H9 (cell line): Measurements from ENCODE around the gene APCDD1L. TPM values are rescaled to one million over a fixed set of nuclear protein-coding genes. Genes with fewer than 3 reads are reported as not detected.

ENCODE experiments used
- DNase-seq: peaks from one replicate; pipeline ENCODE4 v3.0.0-alpha.2; 2017
- H2AFZ ChIP-seq: one replicate; pipeline ENCODE4 v1.6.1; 2013; ENCODE audit warnings: mild to moderate bottlenecking, low read length, control low read depth, moderate library complexity
- H2AK5ac ChIP-seq: 2 replicates; pipeline ENCODE4 v1.6.1; 2013; ENCODE audit warnings: low read length, control low read depth, mixed read lengths; ENCODE audit not compliant: insufficient read length
- H2BK120ac ChIP-seq: one replicate; pipeline ENCODE4 v1.6.1; 2013; ENCODE audit warnings: low read depth, mild to moderate bottlenecking, low read length, control low read depth, inconsistent platforms; ENCODE audit not compliant: poor library complexity, severe bottlenecking
- H2BK12ac ChIP-seq: 2 replicates; pipeline ENCODE4 v1.6.1; 2013; ENCODE audit warnings: low read length, control low read depth, mixed read lengths, low read depth; ENCODE audit not compliant: insufficient read length
- H2BK15ac ChIP-seq: 2 replicates; pipeline ENCODE4 v1.6.1; 2013; ENCODE audit warnings: low read depth, low read length, control low read depth
- H2BK20ac ChIP-seq: one replicate; pipeline ENCODE4 v1.6.1; 2013; ENCODE audit warnings: low read depth, mild to moderate bottlenecking, low read length, control low read depth, inconsistent platforms; ENCODE audit not compliant: poor library complexity, severe bottlenecking
- H2BK5ac ChIP-seq: 2 replicates; pipeline ENCODE4 v1.6.1; 2013; ENCODE audit warnings: low read length, control low read depth, mixed read lengths; ENCODE audit not compliant: insufficient read length
- H3K14ac ChIP-seq: 2 replicates; pipeline ENCODE4 v1.6.1; 2013; ENCODE audit warnings: low read length, control low read depth; ENCODE audit not compliant: insufficient read depth
- H3K18ac ChIP-seq: 2 replicates; pipeline ENCODE4 v1.6.1; 2013; ENCODE audit warnings: low read depth, mild to moderate bottlenecking, mixed read lengths, low read length, control low read depth; ENCODE audit not compliant: insufficient read length
- H3K23ac ChIP-seq: 2 replicates; pipeline ENCODE4 v1.6.1; 2013; ENCODE audit warnings: low read length, control low read depth, mixed read lengths, low read depth; ENCODE audit not compliant: insufficient read length
- H3K23me2 ChIP-seq: 2 replicates; pipeline ENCODE4 v1.6.1; 2013; ENCODE audit warnings: low read depth, mild to moderate bottlenecking, mixed read lengths, low read length, control low read depth; ENCODE audit not compliant: insufficient read length, poor library complexity, severe bottlenecking
- H3K27ac ChIP-seq: 2 replicates; pipeline ENCODE4 v1.5.1; 2013; ENCODE audit warnings: low read length, control low read depth, mixed read lengths, low read depth; ENCODE audit not compliant: insufficient read length
- H3K27me3 ChIP-seq: 2 replicates; pipeline ENCODE4 v1.6.1; 2013; ENCODE audit warnings: low read length, control low read depth, inconsistent platforms; ENCODE audit not compliant: insufficient read depth
- H3K4ac ChIP-seq: 2 replicates; pipeline ENCODE4 v1.6.1; 2013; ENCODE audit warnings: low read depth, mild to moderate bottlenecking, control low read depth, inconsistent platforms, low read length, moderate library complexity
- H3K4me1 ChIP-seq: 2 replicates; pipeline ENCODE4 v1.6.1; 2013; ENCODE audit warnings: low read length, control low read depth, inconsistent platforms; ENCODE audit not compliant: insufficient read depth
- H3K4me2 ChIP-seq: 2 replicates; pipeline ENCODE4 v1.6.1; 2013; ENCODE audit warnings: low read length, control low read depth, mixed read lengths; ENCODE audit not compliant: insufficient read length, insufficient read depth
- H3K56ac ChIP-seq: 2 replicates; pipeline ENCODE4 v1.6.1; 2013; ENCODE audit warnings: low read depth, mild to moderate bottlenecking, mixed read lengths, low read length, control low read depth; ENCODE audit not compliant: insufficient read length
- H3K79me1 ChIP-seq: 2 replicates; pipeline ENCODE4 v1.6.1; 2013; ENCODE audit warnings: low read depth, mild to moderate bottlenecking, moderate library complexity, low read length, control low read depth, inconsistent platforms; ENCODE audit not compliant: insufficient read depth, poor library complexity, severe bottlenecking
- H3K79me2 ChIP-seq: 2 replicates; pipeline ENCODE4 v1.6.1; 2013; ENCODE audit warnings: low read length, control low read depth, inconsistent platforms; ENCODE audit not compliant: insufficient read depth
- H3K9ac ChIP-seq: 2 replicates; pipeline ENCODE4 v1.6.1; 2013; ENCODE audit warnings: low read length, control low read depth, mixed read lengths; ENCODE audit not compliant: insufficient read length; ENCODE audit errors: extremely low read depth
- H3K9me3 ChIP-seq: one replicate; pipeline ENCODE4 v1.6.1; 2013; ENCODE audit warnings: low read depth, low read length, inconsistent platforms; ENCODE audit not compliant: control insufficient read depth
- H3T11ph ChIP-seq: one replicate; pipeline ENCODE4 v1.6.1; 2013; ENCODE audit warnings: mild to moderate bottlenecking, low read length, control low read depth, inconsistent platforms
- H4K20me1 ChIP-seq: one replicate; pipeline ENCODE4 v1.6.1; 2013; ENCODE audit not compliant: control insufficient read depth, insufficient read length, insufficient read depth
- H4K5ac ChIP-seq: 2 replicates; pipeline ENCODE4 v1.6.1; 2013; ENCODE audit warnings: low read depth, mild to moderate bottlenecking, mixed read lengths, low read length, control low read depth; ENCODE audit not compliant: insufficient read length
- H4K8ac ChIP-seq: replicated peaks from 2 replicates; pipeline ENCODE4 v1.6.1; 2013; ENCODE audit warnings: low read length, control low read depth, mixed read lengths, low read depth; ENCODE audit not compliant: insufficient read length
- H4K91ac ChIP-seq: 2 replicates; pipeline ENCODE4 v1.6.1; 2013; ENCODE audit warnings: low read depth, mild to moderate bottlenecking, moderate library complexity, mixed read lengths, low read length, control low read depth; ENCODE audit not compliant: insufficient read length
- H3K27ac Mint-ChIP-seq, 3 experiments: 2 replicates in 2 of 3; 3 replicates in 1 of 3; pipeline ENCODE4 v1.8.0; 2020 to 2021; ENCODE audit warnings: mixed read lengths in 3 of 3, mild to moderate bottlenecking in 1 of 3, moderate library complexity in 1 of 3
- H3K27me3 Mint-ChIP-seq: 2 replicates; pipeline ENCODE4 v1.8.0; 2021; ENCODE audit warnings: low read depth, mild to moderate bottlenecking, moderate library complexity, mixed read lengths
- H3K36me3 Mint-ChIP-seq, 3 experiments: 2 replicates in 2 of 3; 3 replicates in 1 of 3; pipeline ENCODE4 v1.8.0; 2020 to 2021; ENCODE audit warnings: low read depth in 3 of 3, mixed read lengths in 3 of 3; ENCODE audit not compliant: insufficient read depth in 1 of 3
- H3K4me1 Mint-ChIP-seq, 2 experiments: 2 replicates each; pipeline ENCODE4 v1.8.0; 2020; ENCODE audit warnings: mixed read lengths in 2 of 2
- H3K4me3 Mint-ChIP-seq, 2 experiments: 2 replicates in 1 of 2; 3 replicates in 1 of 2; pipeline ENCODE4 v1.8.0; 2020 to 2021; ENCODE audit warnings: mild to moderate bottlenecking in 2 of 2, mixed read lengths in 2 of 2, moderate library complexity in 1 of 2
- H3K9me3 Mint-ChIP-seq, 2 experiments: 2 replicates in 1 of 2; 3 replicates in 1 of 2; pipeline ENCODE4 v1.8.0; 2020; ENCODE audit warnings: mild to moderate bottlenecking in 2 of 2, mixed read lengths in 2 of 2, moderate library complexity in 1 of 2
- WGBS: extraction: QIAGEN DNeasy Blood & Tissue Kit; methylation state at CpG from one replicate; pipeline ENCODE4 v1.1.7; 2013; ENCODE audit warnings: missing lambda C conversion rate, low lambda C conversion rate, mixed read lengths; ENCODE audit not compliant: insufficient read length; ENCODE audit errors: extremely low coverage; 5-methylcytosine and 5-hydroxymethylcytosine counted together
- total RNA-seq: library from RNA; stranded (reverse); gene quantifications from 2 replicates; pipeline ENCODE4 v1.2.1, GENCODE V29; 2021
- TF ChIP-seq, protein P1 (sequence below): fragments of 200-600 bp; sonication (generic); conservative IDR thresholded peaks from 3 replicates; pipeline ENCODE4 v1.8.0; 2021; ENCODE audit warnings: antibody characterized with exemption, mild to moderate bottlenecking

APCDD1L gene
- total RNA-seq, 1 experiment from 2014 or later: 0.68 TPM

DNA sequence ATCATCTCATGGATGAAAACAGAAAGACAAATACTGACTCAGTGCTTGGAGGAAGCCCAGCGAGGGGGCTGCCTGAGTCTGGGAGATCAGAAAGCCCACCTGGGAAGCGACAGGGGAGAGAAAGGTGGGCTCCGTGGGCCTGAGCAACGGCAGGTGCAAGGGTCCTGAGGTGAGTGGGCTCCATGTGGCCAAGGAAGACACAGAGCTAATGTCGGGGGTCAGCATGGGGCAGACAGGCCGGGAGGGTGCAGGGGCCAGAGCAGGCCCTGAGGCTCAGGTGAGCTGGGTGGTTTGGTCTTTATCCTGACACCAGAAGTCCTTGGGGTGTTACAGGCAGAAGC is 18.8 kb downstream of the APCDD1L start:
- no peak overlapping the region for H3K56ac ChIP-seq
- H3K9ac ChIP-seq: no peak overlapping the region
- H3K79me2 ChIP-seq: no peaks in the 10 kb centered on the region
- Mint-ChIP-seq H3K27me3 (peaks cover 2% of the 10 kb centered on the region), H3K27ac (no peak overlapping the region), H3K4me3 (no peak overlapping the region), H3K4me1 (peaks cover 0 to 2% of the 10 kb centered on the region in 2 experiments; a peak in 1 of 4 replicates), H3K36me3 (peaks cover 0 to 5% (median under 1%) of the 10 kb centered on the region in 3 experiments; a peak in 2 of 7 replicates), H3K9me3 (peaks cover under 1 to 4% of the 10 kb centered on the region in 2 experiments; a peak in 3 of 5 replicates)
- H3K4ac ChIP-seq: no peak overlapping the region
- no peak overlapping the region for H4K91ac ChIP-seq
- H4K20me1 ChIP-seq: no peaks in the 10 kb centered on the region
- H2BK120ac ChIP-seq: no peak overlapping the region
- H2BK12ac ChIP-seq: no peak overlapping the region
- no peak overlapping the region for H2AK5ac ChIP-seq
- H3K4me1 ChIP-seq: no peaks in the 10 kb centered on the region
- no CpG with 5 or more reads among the region's 6 CpGs for WGBS
- H3K27me3 ChIP-seq: no peaks in the 10 kb centered on the region
- TF ChIP-seq, protein P1, sequence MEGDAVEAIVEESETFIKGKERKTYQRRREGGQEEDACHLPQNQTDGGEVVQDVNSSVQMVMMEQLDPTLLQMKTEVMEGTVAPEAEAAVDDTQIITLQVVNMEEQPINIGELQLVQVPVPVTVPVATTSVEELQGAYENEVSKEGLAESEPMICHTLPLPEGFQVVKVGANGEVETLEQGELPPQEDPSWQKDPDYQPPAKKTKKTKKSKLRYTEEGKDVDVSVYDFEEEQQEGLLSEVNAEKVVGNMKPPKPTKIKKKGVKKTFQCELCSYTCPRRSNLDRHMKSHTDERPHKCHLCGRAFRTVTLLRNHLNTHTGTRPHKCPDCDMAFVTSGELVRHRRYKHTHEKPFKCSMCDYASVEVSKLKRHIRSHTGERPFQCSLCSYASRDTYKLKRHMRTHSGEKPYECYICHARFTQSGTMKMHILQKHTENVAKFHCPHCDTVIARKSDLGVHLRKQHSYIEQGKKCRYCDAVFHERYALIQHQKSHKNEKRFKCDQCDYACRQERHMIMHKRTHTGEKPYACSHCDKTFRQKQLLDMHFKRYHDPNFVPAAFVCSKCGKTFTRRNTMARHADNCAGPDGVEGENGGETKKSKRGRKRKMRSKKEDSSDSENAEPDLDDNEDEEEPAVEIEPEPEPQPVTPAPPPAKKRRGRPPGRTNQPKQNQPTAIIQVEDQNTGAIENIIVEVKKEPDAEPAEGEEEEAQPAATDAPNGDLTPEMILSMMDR: no peak
- H2AFZ ChIP-seq: no peak overlapping the region
- H3T11ph ChIP-seq: no peak overlapping the region
- no peak overlapping the region for H2BK20ac ChIP-seq
- no peaks in the 10 kb centered on the region for H3K9me3 ChIP-seq
- H3K79me1 ChIP-seq: no peaks in the 10 kb centered on the region
- no peak overlapping the region for H2BK5ac ChIP-seq
- H2BK15ac ChIP-seq: 0 out of 2 replicates have a peak overlapping the region, but pooled peaks have one; percentile 76
- H3K18ac ChIP-seq: no peak overlapping the region
- no peak overlapping the region for H3K27ac ChIP-seq
- no peak overlapping the region for H4K8ac ChIP-seq
- DNase-seq: peak; percentile 16
- no peak overlapping the region for H3K4me2 ChIP-seq
- H3K14ac ChIP-seq: no peak overlapping the region
- H3K23me2 ChIP-seq: no peaks in the 10 kb centered on the region
- no peak overlapping the region for H3K23ac ChIP-seq
- H4K5ac ChIP-seq: no peak overlapping the region
